Lower lobe of right lung (tissue), 2 donors: ENCODE results near the gene LTC4S. TPM values are rescaled to one million over a fixed set of nuclear protein-coding genes. Genes with fewer than 3 reads are reported as not detected.
A peak's percentile ranks its signal among the peaks of the same experiment; 100 is the strongest.

Source experiments
- ATAC-seq, 2 donors: fragments of 200-7000 bp; cut with Tn5 transposase; one replicate each; pipeline ENCODE4 v1.9.1; 2020 to 2022; ENCODE audit warnings: mild to moderate bottlenecking in 2 of 2, moderate library complexity in 2 of 2
- DNase-seq: peaks from one replicate; pipeline ENCODE4 v3.0.0-alpha.2; 2020
- H3K27ac ChIP-seq: fragments of 200-600 bp; one replicate; pipeline ENCODE4 v1.8.0; 2022
- H3K27me3 ChIP-seq: fragments of 200-600 bp; one replicate; pipeline ENCODE4 v1.8.0; 2022; ENCODE audit warnings: low read depth
- H3K36me3 ChIP-seq: fragments of 200-600 bp; one replicate; pipeline ENCODE4 v1.8.0; 2022; ENCODE audit warnings: mild to moderate bottlenecking
- H3K4me1 ChIP-seq: fragments of 200-600 bp; one replicate; pipeline ENCODE4 v1.8.0; 2022
- H3K4me3 ChIP-seq: fragments of 200-600 bp; one replicate; pipeline ENCODE4 v1.8.0; 2022; ENCODE audit warnings: mild to moderate bottlenecking
- H3K9me3 ChIP-seq: fragments of 200-600 bp; one replicate; pipeline ENCODE4 v1.8.0; 2022
- CTCF ChIP-seq: fragments of 200-600 bp; IDR thresholded peaks from one replicate; pipeline ENCODE4 v1.8.0; 2022; ENCODE audit warnings: antibody characterized with exemption, mild to moderate bottlenecking
- intact Hi-C: fragments of 100-400 bp; cut with DNase I; formaldehyde crosslinking; loops from one replicate; pipeline ENCODE4 v1.11.0; 2022
- total RNA-seq: library from RNA; stranded (reverse); fragmentation: NEBNext Ultra II Directional; extraction: Animal tissue kit (Norgen Biotek cat#: 25700); gene quantifications from one replicate; pipeline ENCODE4 v1.2.1, GENCODE V29; 2021
- donor health status: DM: no; HTN: yes; CAD: no; lungs with severe emphysema.

The LTC4S gene
- total RNA-seq, 1 donor from 2014 or later = 20.1 TPM

GRCh38 chr5:179762781-179763176 is 31.0 kb upstream of the LTC4S start:
- no peaks in the 10 kb centered on the region for H3K27me3 ChIP-seq
- H3K9me3 ChIP-seq = no peaks in the 10 kb centered on the region
- no peak for TF ChIP-seq CTCF
- intact Hi-C loops = no loop called here
- H3K36me3 ChIP-seq = peaks cover 25% of the 10 kb centered on the region
- H3K4me1 ChIP-seq = peaks cover 85% of the 10 kb centered on the region
- ATAC-seq (no peak), DNase-seq (no peak)
- no peak overlapping the region for H3K4me3 ChIP-seq
- H3K27ac ChIP-seq = no peak overlapping the region

- TF ChIP-seq CTCF = peak; percentile 87
- Histone ChIP-seq H3K9me3 (no peaks in the 10 kb centered on the region), H3K4me1 (peaks cover 79% of the 10 kb centered on the region), H3K27me3 (no peaks in the 10 kb centered on the region), H3K27ac (no peak overlapping the region), H3K4me3 (no peak overlapping the region), H3K36me3 (peaks cover 31% of the 10 kb centered on the region)
- ATAC-seq (peak; percentile 76 to 87), DNase-seq (peak; percentile 60)
- intact Hi-C loops = no loop called here
Measured at GRCh38 chr5:179763215-179763945, 30.4 kb upstream of the LTC4S start.

- Histone ChIP-seq H3K4me1 (peaks cover 77% of the 10 kb centered on the region), H3K27me3 (no peaks in the 10 kb centered on the region), H3K9me3 (no peaks in the 10 kb centered on the region), H3K27ac (no peak overlapping the region), H3K36me3 (peaks cover 37% of the 10 kb centered on the region), H3K4me3 (no peak overlapping the region)
- no peak for TF ChIP-seq CTCF
- no peak for ATAC-seq
- peak; percentile 13 for DNase-seq
- intact Hi-C loops = no loop called here
Measured at GRCh38 chr5:179764056-179764455, 29.7 kb upstream of the LTC4S start.

DNA sequence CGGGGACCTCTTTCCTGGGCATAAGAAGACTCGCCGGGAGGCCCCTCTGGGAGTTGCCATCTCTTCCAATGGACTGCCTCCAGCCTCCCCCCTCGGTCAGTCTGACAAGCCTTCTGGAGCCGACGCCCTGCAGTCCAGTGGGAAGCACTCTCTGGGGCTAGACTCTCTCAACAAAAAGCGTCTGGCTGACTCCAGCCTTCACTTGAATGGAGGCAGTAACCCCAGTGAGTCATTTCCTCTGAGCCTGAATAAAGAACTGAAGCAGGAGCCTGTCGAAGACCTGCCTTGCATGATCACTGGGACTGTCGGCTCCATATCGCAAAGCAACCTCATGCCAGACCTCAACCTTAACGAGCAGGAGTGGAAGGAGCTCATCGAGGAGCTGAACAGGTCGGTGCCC is 28.4 kb upstream of the LTC4S start:
- intact Hi-C loops = no loop called here
- no peaks in the 10 kb centered on the region for H3K27me3 ChIP-seq
- peaks cover 69% of the 10 kb centered on the region for H3K4me1 ChIP-seq
- H3K4me3 ChIP-seq = no peak overlapping the region
- no peak for DNase-seq
- TF ChIP-seq CTCF = no peak
- H3K9me3 ChIP-seq = no peaks in the 10 kb centered on the region
- H3K27ac ChIP-seq = peak overlapping the region; percentile 42
- H3K36me3 ChIP-seq = peaks cover 51% of the 10 kb centered on the region
- ATAC-seq = peak in 1 of 2 donors; percentile 20

DNA sequence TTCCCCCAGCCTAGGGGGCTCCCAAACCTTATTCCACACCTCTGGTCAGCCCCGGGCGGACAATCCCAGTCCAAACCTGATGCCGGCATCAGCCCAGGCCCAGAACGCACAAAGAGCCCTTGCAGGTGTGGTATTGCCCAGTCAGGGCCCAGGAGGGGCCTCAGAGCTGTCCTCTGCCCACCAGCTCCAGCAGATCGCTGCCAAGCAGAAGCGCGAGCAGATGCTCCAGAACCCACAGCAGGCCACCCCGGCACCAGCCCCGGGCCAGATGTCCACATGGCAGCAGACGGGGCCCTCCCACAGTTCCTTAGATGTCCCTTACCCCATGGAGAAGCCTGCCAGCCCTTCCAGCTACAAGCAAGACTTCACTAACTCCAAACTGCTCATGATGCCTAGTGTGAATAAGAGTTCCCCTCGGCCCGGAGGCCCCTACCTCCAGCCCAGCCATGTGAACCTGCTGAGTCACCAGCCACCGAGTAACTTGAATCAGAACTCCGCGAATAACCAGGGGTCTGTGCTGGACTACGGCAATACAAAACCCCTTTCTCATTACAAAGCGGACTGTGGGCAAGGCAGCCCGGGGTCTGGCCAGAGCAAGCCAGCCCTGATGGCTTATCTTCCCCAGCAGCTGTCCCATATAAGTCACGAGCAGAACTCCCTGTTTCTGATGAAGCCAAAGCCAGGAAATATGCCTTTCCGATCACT is 27.6 kb upstream of the LTC4S start:
- H3K27me3 ChIP-seq = no peaks in the 10 kb centered on the region
- no peak overlapping the region for H3K4me3 ChIP-seq
- H3K9me3 ChIP-seq = no peaks in the 10 kb centered on the region
- intact Hi-C loops = no loop called here
- ATAC-seq = no peak
- no peak for TF ChIP-seq CTCF
- DNase-seq = no peak
- peaks cover 59% of the 10 kb centered on the region for H3K36me3 ChIP-seq
- peaks cover 65% of the 10 kb centered on the region for H3K4me1 ChIP-seq
- H3K27ac ChIP-seq = peak overlapping the region; percentile 42
